ENCODE results near the gene GSTM4. TPM values are rescaled to one million over a fixed set of nuclear protein-coding genes. Genes with fewer than 3 reads are reported as not detected.

Gene GSTM4
- total and polyA plus RNA-seq, 2 donors (not counting 1 experiment from before 2014, with no cell fraction given) = 28.6 to 56.5 TPM

- Histone ChIP-seq H3K4me2 (replicated peaks; ENCODE audit: low read depth, low read length, poor library complexity, severe bottlenecking) (no peak overlapping the region), H3K27me3 (replicated peaks in 1 of 4; ENCODE audit: control extremely low read depth in 1 of 4, control insufficient read depth in 3 of 4, insufficient read depth in 4 of 4, low read length in 3 of 4) (peaks cover 0 to 2% (median 0%) of the 10 kb centered on the region in 4 experiments), H3K36me3 (replicated peaks in 1 of 2; ENCODE audit: control extremely low read depth in 1 of 2, control insufficient read depth in 1 of 2, extremely low read depth in 1 of 2, insufficient read depth in 2 of 2, low read length in 1 of 2) (peaks cover 0 to 13% of the 10 kb centered on the region in 2 experiments), H3K27ac (ENCODE audit: low read length in 2 of 2) (no peak overlapping the region), H3K79me2 (ENCODE audit: control insufficient read depth, insufficient read depth, low read length) (no peaks in the 10 kb centered on the region), H3K4me3 (ENCODE audit: control extremely low read depth in 1 of 5, extremely low read depth in 1 of 5, insufficient read depth in 1 of 5, low read depth in 2 of 5, low read length in 4 of 5) (no peak overlapping the region), H3K9me3 (ENCODE audit: control extremely low read depth in 1 of 3, control insufficient read depth in 2 of 3, insufficient read depth in 1 of 3, low read length in 2 of 3) (no peaks in the 10 kb centered on the region), H3K9ac (ENCODE audit: low read length) (no peak overlapping the region), H2AFZ (ENCODE audit: insufficient read depth, low read depth, low read length, poor library complexity, severe bottlenecking) (no peak overlapping the region), H3K4me1 (ENCODE audit: control insufficient read depth in 2 of 2, insufficient read depth in 2 of 2, low read length in 2 of 2) (peaks cover 0 to 3% of the 10 kb centered on the region in 2 donors), H4K20me1 (ENCODE audit: control insufficient read depth, insufficient read depth, low read length, poor library complexity, severe bottlenecking) (no peaks in the 10 kb centered on the region)
- WGBS (ENCODE audit: insufficient coverage) = 65% methylated on average over 2 of the region's 13 CpGs
- CTCF ChIA-PET = interaction anchor here (1.0 to 16.5 kb wide), 6 partner anchors 11 to 139 kb away, joined by 3 to 276 read pairs (median 8); partner anchors contain the start of genes AMPD2, GNAT2, GPR61 and GSTM1
- Mint-ChIP-seq H3K4me1 (peaks cover 6% of the 10 kb centered on the region), H3K27me3 (peaks cover 1% of the 10 kb centered on the region), H3K9me3 (ENCODE audit: insufficient read depth) (no peaks in the 10 kb centered on the region), H3K4me3 (no peak overlapping the region), H3K27ac (no peak overlapping the region)
- intact Hi-C loops (cut with micrococcal nuclease) = no loop called here
- ATAC-seq (ENCODE audit: low read depth) = no peak
- TF ChIP-seq EZH2 (IDR thresholded peaks at IDR 0.05; ENCODE audit: borderline replicate concordance, insufficient read depth, low read depth, low read length, poor library complexity, severe bottlenecking) (no peak), CTCF (IDR thresholded peaks at IDR 0.05) (no peak)
- DNase-seq = peak; percentile 5
- POLR2A ChIA-PET = interaction anchor here (0.8 kb wide), 1 partner anchor 87 kb away, joined by 4 read pairs; the partner anchor contains the start of gene GNAI3
These were observed 20.8 kb upstream of the GSTM4 start for GRCh38 chr1:109634771-109635750.

All from B cell (primary cell).